HCT116 (cell line): ENCODE results near the gene ZBTB12. TPM values are rescaled to one million over a fixed set of nuclear protein-coding genes. Genes with fewer than 3 reads are reported as not detected.

Source experiments
- ATAC-seq: fragments of 200-7000 bp; cut with Tn5 transposase; 2 replicates; pipeline ENCODE4 v1.9.1; 2020; ENCODE audit warnings: mild to moderate bottlenecking, moderate library complexity
- BruUV-seq: library from RNA; stranded (reverse); fragments of 400-500 nt; replicated peaks from 2 replicates; lab custom pipeline; 2021; lab: Mats Ljungman, UMichigan
- CTCF ChIA-PET: fragments of 300-600 bp; sonication (Branson Sonifier 250); formaldehyde crosslinking; loops from one replicate; lab custom pipeline; 2021; ENCODE audit warnings: antibody characterized with exemption; lab: Charles Lee
- POLR2A ChIA-PET: fragments of 300-600, 350-600 bp; sonication (Branson Sonifier 250); formaldehyde crosslinking; loops from one replicate; lab custom pipeline; 2021; ENCODE audit warnings: antibody characterized with exemption; lab: Charles Lee
- RAD21 ChIA-PET, 2 experiments: fragments of 300-600 bp; sonication (Branson Sonifier 250); formaldehyde crosslinking; loops; one replicate each; lab custom pipeline; 2023; ENCODE audit warnings: low total read pairs in 2 of 2; ENCODE audit not compliant: uncharacterized antibody in 2 of 2, unreplicated experiment in 2 of 2, low non-redundant PET in 1 of 2; lab: Charles Lee
- DNase-seq: peaks from one replicate; pipeline ENCODE4 v3.0.0-alpha.2; 2010; ENCODE audit warnings: low read depth, low spot score
- H2AFZ ChIP-seq: fragments of 200-600 bp; shearing (Covaris generic), sonication (generic); 2 replicates; pipeline ENCODE4 v1.6.1; 2017; ENCODE audit warnings: low read depth, mixed run types, mixed read lengths, antibody characterized with exemption, low read length; ENCODE audit not compliant: poor library complexity, severe bottlenecking
- H3K27ac ChIP-seq: 2 replicates; pipeline ENCODE4 v1.5.1; 2012; ENCODE audit warnings: low read depth, low read length
- H3K27me3 ChIP-seq: fragments of 200-600 bp; sonication (generic); 2 replicates; pipeline ENCODE4 v1.6.1; 2016; ENCODE audit warnings: mixed run types, low read length, mixed read lengths; ENCODE audit not compliant: insufficient read depth
- H3K36me3 ChIP-seq, 2 experiments: fragments of 200-500 bp in 1 of 2; fragments of 200-600 bp in 1 of 2; sonication (Bioruptor generic) in 1 of 2; sonication (generic) in 1 of 2; 2 replicates each; pipeline versions ENCODE4 v1.5.1 to v1.6.1; 2014 to 2016; ENCODE audit warnings: low read length in 2 of 2, inconsistent platforms in 1 of 2, mixed read lengths in 1 of 2, mixed run types in 1 of 2; ENCODE audit not compliant: insufficient read depth in 2 of 2, control insufficient read depth in 1 of 2
- H3K4me1 ChIP-seq, 2 experiments: fragments of 200-600 bp in 1 of 2; sonication (generic) in 1 of 2; 2 replicates each; pipeline versions ENCODE4 v1.5.1 to v1.6.1; 2012 to 2017; ENCODE audit warnings: low read length in 2 of 2, inconsistent platforms in 1 of 2, mild to moderate bottlenecking in 1 of 2, mixed read lengths in 1 of 2, mixed run types in 1 of 2, moderate library complexity in 1 of 2; ENCODE audit not compliant: insufficient read depth in 2 of 2, control insufficient read depth in 1 of 2
- H3K4me2 ChIP-seq: fragments of 200-600 bp; sonication (generic); 2 replicates; pipeline ENCODE4 v1.6.1; 2017; ENCODE audit warnings: mixed run types, low read length, mixed read lengths
- H3K4me3 ChIP-seq, 2 experiments: fragments of 200-600 bp in 1 of 2; sonication (generic) in 1 of 2; replicated peaks in 1 of 2; 2 replicates each; pipeline ENCODE4 v1.5.1; 2011 to 2016; ENCODE audit warnings: low read length in 2 of 2, control low read depth in 1 of 2, low read depth in 1 of 2, mild to moderate bottlenecking in 1 of 2, mixed read lengths in 1 of 2, mixed run types in 1 of 2
- H3K79me2 ChIP-seq: fragments of 200-600 bp; sonication (generic); 2 replicates; pipeline ENCODE4 v1.6.1; 2017; ENCODE audit warnings: mild to moderate bottlenecking, mixed run types, low read length, moderate library complexity, mixed read lengths; ENCODE audit not compliant: insufficient read depth
- H3K9ac ChIP-seq: fragments of 200-600 bp; sonication (generic); 2 replicates; pipeline ENCODE4 v1.6.1; 2016; ENCODE audit warnings: low read length, mixed read lengths
- H3K9me2 ChIP-seq: fragments of 200-600 bp; sonication (generic), shearing (Covaris generic); 2 replicates; pipeline ENCODE4 v1.6.1; 2017; ENCODE audit warnings: mixed run types, mild to moderate bottlenecking, moderate library complexity; ENCODE audit not compliant: insufficient read depth
- H3K9me3 ChIP-seq, 2 experiments: fragments of 200-500 bp in 1 of 2; fragments of 200-600 bp in 1 of 2; sonication (Bioruptor generic) in 1 of 2; sonication (generic) in 1 of 2; 2 replicates each; pipeline ENCODE4 v1.6.1; 2014 to 2017; ENCODE audit warnings: low read length in 2 of 2, mixed read lengths in 2 of 2, inconsistent platforms in 1 of 2, low read depth in 1 of 2, mild to moderate bottlenecking in 1 of 2, mixed run types in 1 of 2, moderate library complexity in 1 of 2; ENCODE audit not compliant: control insufficient read depth in 1 of 2, insufficient read depth in 1 of 2
- H4K20me1 ChIP-seq: fragments of 200-600 bp; sonication (generic), shearing (Covaris generic); 2 replicates; pipeline ENCODE4 v1.6.1; 2017; ENCODE audit warnings: mixed run types, mild to moderate bottlenecking, moderate library complexity; ENCODE audit not compliant: insufficient read depth
- SP1 ChIP-seq: IDR thresholded peaks from 2 replicates; pipeline ENCODE4 v1.6.1; 2012; ENCODE audit warnings: low read depth
- intact Hi-C: fragments of 100-400 bp; cut with micrococcal nuclease; formaldehyde crosslinking; loops from 2 replicates; pipeline ENCODE4 v1.10.0; 2022
- total RNA-seq: library from RNA; stranded (reverse); gene quantifications from one replicate; pipeline ENCODE4 v1.2.1, GENCODE V29; 2021; ENCODE audit not compliant: unreplicated experiment
- TF ChIP-seq, protein P1 (sequence below): IDR thresholded peaks from 2 replicates; pipeline ENCODE4 v1.6.1; 2012; ENCODE audit warnings: low read depth
- TF ChIP-seq, protein P2 (sequence below): IDR thresholded peaks from 2 replicates; pipeline ENCODE4 v1.6.1; 2012

ZBTB12 gene
- total RNA-seq, 1 experiment from 2014 or later = 10.3 TPM

- ATAC-seq = peak; percentile 28
- Histone ChIP-seq H3K9ac (peak overlapping the region; percentile 63), H2AFZ (no peak overlapping the region), H3K4me2 (peak overlapping the region; percentile 92), H4K20me1 (no peaks in the 10 kb centered on the region), H3K27ac (peak overlapping the region; percentile 64), H3K4me3 (peak overlapping the region; percentile 56 to 63), H3K79me2 (peaks cover 17% of the 10 kb centered on the region; the same call in 1 of the 2 replicates), H3K4me1 (peaks cover 10 to 32% of the 10 kb centered on the region in 2 experiments), H3K27me3 (no peaks in the 10 kb centered on the region), H3K9me2 (no peaks in the 10 kb centered on the region), H3K36me3 (no peaks in the 10 kb centered on the region), H3K9me3 (no peaks in the 10 kb centered on the region)
- intact Hi-C loops = no loop called here
- no peak for DNase-seq
- ChIA-PET POLR2A (interaction anchor here (0.6 kb wide), 1 partner anchor 262 kb away, joined by 4 read pairs; no protein-coding TSS in a partner anchor), CTCF (interaction anchor here (2.2 kb wide), 1 partner anchor 51 kb away, joined by 9 read pairs; no protein-coding TSS in a partner anchor), RAD21 (interaction anchor here in 1 of 2 experiments (1.1 kb wide), 1 partner anchor 51 kb away, joined by 3 read pairs; no protein-coding TSS in a partner anchor)
- TF ChIP-seq SP1 = peak; percentile 1; the same call in 1 of the 2 replicates
- TF ChIP-seq, protein P1, sequence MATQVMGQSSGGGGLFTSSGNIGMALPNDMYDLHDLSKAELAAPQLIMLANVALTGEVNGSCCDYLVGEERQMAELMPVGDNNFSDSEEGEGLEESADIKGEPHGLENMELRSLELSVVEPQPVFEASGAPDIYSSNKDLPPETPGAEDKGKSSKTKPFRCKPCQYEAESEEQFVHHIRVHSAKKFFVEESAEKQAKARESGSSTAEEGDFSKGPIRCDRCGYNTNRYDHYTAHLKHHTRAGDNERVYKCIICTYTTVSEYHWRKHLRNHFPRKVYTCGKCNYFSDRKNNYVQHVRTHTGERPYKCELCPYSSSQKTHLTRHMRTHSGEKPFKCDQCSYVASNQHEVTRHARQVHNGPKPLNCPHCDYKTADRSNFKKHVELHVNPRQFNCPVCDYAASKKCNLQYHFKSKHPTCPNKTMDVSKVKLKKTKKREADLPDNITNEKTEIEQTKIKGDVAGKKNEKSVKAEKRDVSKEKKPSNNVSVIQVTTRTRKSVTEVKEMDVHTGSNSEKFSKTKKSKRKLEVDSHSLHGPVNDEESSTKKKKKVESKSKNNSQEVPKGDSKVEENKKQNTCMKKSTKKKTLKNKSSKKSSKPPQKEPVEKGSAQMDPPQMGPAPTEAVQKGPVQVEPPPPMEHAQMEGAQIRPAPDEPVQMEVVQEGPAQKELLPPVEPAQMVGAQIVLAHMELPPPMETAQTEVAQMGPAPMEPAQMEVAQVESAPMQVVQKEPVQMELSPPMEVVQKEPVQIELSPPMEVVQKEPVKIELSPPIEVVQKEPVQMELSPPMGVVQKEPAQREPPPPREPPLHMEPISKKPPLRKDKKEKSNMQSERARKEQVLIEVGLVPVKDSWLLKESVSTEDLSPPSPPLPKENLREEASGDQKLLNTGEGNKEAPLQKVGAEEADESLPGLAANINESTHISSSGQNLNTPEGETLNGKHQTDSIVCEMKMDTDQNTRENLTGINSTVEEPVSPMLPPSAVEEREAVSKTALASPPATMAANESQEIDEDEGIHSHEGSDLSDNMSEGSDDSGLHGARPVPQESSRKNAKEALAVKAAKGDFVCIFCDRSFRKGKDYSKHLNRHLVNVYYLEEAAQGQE = no peak
- TF ChIP-seq, protein P2, sequence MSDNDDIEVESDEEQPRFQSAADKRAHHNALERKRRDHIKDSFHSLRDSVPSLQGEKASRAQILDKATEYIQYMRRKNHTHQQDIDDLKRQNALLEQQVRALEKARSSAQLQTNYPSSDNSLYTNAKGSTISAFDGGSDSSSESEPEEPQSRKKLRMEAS = peak; percentile 43; the same call in 1 of the 2 replicates
- TSS peak; percentile 59 for BruUV-seq
These were observed 402 bp downstream of the ZBTB12 start for GRCh38 chr6:31901415-31901952.
